CD14-positive monocyte (primary cell): ENCODE data around the gene PSG5. TPM values are rescaled to one million over a fixed set of nuclear protein-coding genes. Genes with fewer than 3 reads are reported as not detected.
"Not testable (repeated sequence)": the region's sequence is repeated elsewhere in the genome, so short reads cannot be mapped to it uniquely, and the experiment has no call there.

ENCODE experiments used
- DNase-seq, 3 donors: peaks; one replicate each; pipeline ENCODE4 v3.0.0-alpha.2; 2011 to 2022
- H2AFZ ChIP-seq: 2 replicates; pipeline ENCODE4 v1.6.0; 2012; ENCODE audit warnings: mild to moderate bottlenecking, low read depth, low read length, inconsistent platforms; ENCODE audit not compliant: insufficient read depth, poor library complexity, severe bottlenecking
- H3K27ac ChIP-seq, 2 donors: 1 replicate in 1 of 2; 2 replicates in 1 of 2; pipeline ENCODE4 v1.5.1; 2012 to 2013; ENCODE audit warnings: low read length in 2 of 2, control low read depth in 1 of 2, inconsistent platforms in 1 of 2, low read depth in 1 of 2, mild to moderate bottlenecking in 1 of 2
- H3K27me3 ChIP-seq, 2 donors: one replicate each; pipeline versions ENCODE4 v1.6.0 to v1.6.1; 2011 to 2013; ENCODE audit warnings: low read length in 2 of 2; ENCODE audit not compliant: control insufficient read depth in 2 of 2, insufficient read depth in 2 of 2
- H3K36me3 ChIP-seq, 2 donors: replicated peaks in 1 of 2; 1 replicate in 1 of 2; 2 replicates in 1 of 2; pipeline versions ENCODE4 v1.5.1 to v1.6.1; 2012 to 2013; ENCODE audit warnings: low read length in 2 of 2, control low read depth in 1 of 2, inconsistent platforms in 1 of 2, mild to moderate bottlenecking in 1 of 2; ENCODE audit not compliant: insufficient read depth in 2 of 2, control insufficient read depth in 1 of 2
- H3K4me1 ChIP-seq, 2 donors: 1 replicate in 1 of 2; 2 replicates in 1 of 2; pipeline versions ENCODE4 v1.5.1 to v1.6.1; 2012 to 2013; ENCODE audit warnings: low read length in 2 of 2, control low read depth in 1 of 2, inconsistent platforms in 1 of 2, mild to moderate bottlenecking in 1 of 2, moderate library complexity in 1 of 2; ENCODE audit not compliant: insufficient read depth in 2 of 2, control insufficient read depth in 1 of 2
- H3K4me2 ChIP-seq: replicated peaks from 2 replicates; pipeline ENCODE3; 2012; ENCODE audit warnings: low read length, moderate library complexity, mild to moderate bottlenecking; ENCODE audit not compliant: poor library complexity, severe bottlenecking; ENCODE audit errors: extremely low read depth
- H3K4me3 ChIP-seq, 3 experiments: fragments of 200-600 bp in 1 of 3; sonication (generic) in 1 of 3; replicated peaks in 1 of 3; 1 replicate in 2 of 3; 2 replicates in 1 of 3; pipeline ENCODE4 v1.5.1; 2011 to 2013; ENCODE audit warnings: low read length in 3 of 3, mild to moderate bottlenecking in 3 of 3, control low read depth in 2 of 3, low read depth in 2 of 3, inconsistent platforms in 1 of 3, moderate library complexity in 1 of 3
- H3K79me2 ChIP-seq: 2 replicates; pipeline ENCODE4 v1.6.0; 2012; ENCODE audit warnings: mild to moderate bottlenecking, control low read depth, inconsistent platforms, low read length, moderate library complexity; ENCODE audit not compliant: insufficient read depth
- H3K9ac ChIP-seq: 2 replicates; pipeline ENCODE4 v1.6.0; 2017; ENCODE audit warnings: low read length, mild to moderate bottlenecking; ENCODE audit not compliant: insufficient read depth, poor library complexity, severe bottlenecking
- H3K9me3 ChIP-seq, 2 donors: replicated peaks in 1 of 2; 1 replicate in 1 of 2; 2 replicates in 1 of 2; pipeline versions ENCODE4 v1.5.1 to v1.6.1; 2012 to 2013; ENCODE audit warnings: low read length in 2 of 2, control low read depth in 1 of 2; ENCODE audit not compliant: control insufficient read depth in 1 of 2, insufficient read depth in 1 of 2
- H4K20me1 ChIP-seq: 2 replicates; pipeline ENCODE4 v1.6.0; 2012; ENCODE audit warnings: mild to moderate bottlenecking, low read length, control low read depth, moderate library complexity; ENCODE audit not compliant: insufficient read depth
- H3K27ac Mint-ChIP-seq, 7 donors: one replicate each; pipeline ENCODE4 v1.8.0; 2020; ENCODE audit warnings: mild to moderate bottlenecking in 7 of 7, mixed read lengths in 7 of 7, moderate library complexity in 6 of 7, inconsistent platforms in 2 of 7
- H3K27me3 Mint-ChIP-seq, 3 donors: one replicate each; pipeline ENCODE4 v1.8.0; 2021 to 2022; ENCODE audit warnings: low read depth in 3 of 3, mild to moderate bottlenecking in 3 of 3, mixed read lengths in 3 of 3, moderate library complexity in 3 of 3, inconsistent platforms in 1 of 3
- H3K36me3 Mint-ChIP-seq, 2 donors: one replicate each; pipeline ENCODE4 v1.8.0; 2020; ENCODE audit warnings: mixed read lengths in 2 of 2, inconsistent platforms in 1 of 2, mild to moderate bottlenecking in 1 of 2
- H3K4me1 Mint-ChIP-seq: one replicate; pipeline ENCODE4 v1.8.0; 2020; ENCODE audit warnings: mild to moderate bottlenecking, mixed read lengths
- H3K4me3 Mint-ChIP-seq, 2 donors: one replicate each; pipeline ENCODE4 v1.8.0; 2020; ENCODE audit warnings: mild to moderate bottlenecking in 2 of 2, mixed read lengths in 2 of 2, moderate library complexity in 1 of 2
- H3K9me3 Mint-ChIP-seq, 7 donors: one replicate each; pipeline ENCODE4 v1.8.0; 2020 to 2022; ENCODE audit warnings: mixed read lengths in 7 of 7, mild to moderate bottlenecking in 6 of 7, moderate library complexity in 6 of 7, inconsistent platforms in 2 of 7
- whole genome bisulfite sequencing: methylation state at CpG from one replicate; pipeline ENCODE4 v1.1.5; 2013; ENCODE audit warnings: missing lambda C conversion rate; ENCODE audit not compliant: insufficient coverage; 5-methylcytosine and 5-hydroxymethylcytosine counted together
- intact Hi-C, 2 donors: fragments of 100-400 bp; cut with micrococcal nuclease; formaldehyde crosslinking; loops; one replicate each; pipeline versions ENCODE4 v1.15.0 to v1.15.1; 2023
- polyA plus RNA-seq, 3 donors: library from polyadenylated mRNA; depleted of rRNA in 1 of 3; unstranded in 2 of 3; stranded (reverse) in 1 of 3; fragments of 300-500 nt in 2 of 3; fragments of >200 nt in 1 of 3; fragmentation: Illumina TruSeq in 2 of 3; gene quantifications; 1 replicate in 2 of 3; 2 replicates in 1 of 3; pipeline ENCODE4 v1.2.3, GENCODE V29; 2012 to 2021

The PSG5 gene
- polyA plus RNA-seq, 3 donors = not detected

DNA sequence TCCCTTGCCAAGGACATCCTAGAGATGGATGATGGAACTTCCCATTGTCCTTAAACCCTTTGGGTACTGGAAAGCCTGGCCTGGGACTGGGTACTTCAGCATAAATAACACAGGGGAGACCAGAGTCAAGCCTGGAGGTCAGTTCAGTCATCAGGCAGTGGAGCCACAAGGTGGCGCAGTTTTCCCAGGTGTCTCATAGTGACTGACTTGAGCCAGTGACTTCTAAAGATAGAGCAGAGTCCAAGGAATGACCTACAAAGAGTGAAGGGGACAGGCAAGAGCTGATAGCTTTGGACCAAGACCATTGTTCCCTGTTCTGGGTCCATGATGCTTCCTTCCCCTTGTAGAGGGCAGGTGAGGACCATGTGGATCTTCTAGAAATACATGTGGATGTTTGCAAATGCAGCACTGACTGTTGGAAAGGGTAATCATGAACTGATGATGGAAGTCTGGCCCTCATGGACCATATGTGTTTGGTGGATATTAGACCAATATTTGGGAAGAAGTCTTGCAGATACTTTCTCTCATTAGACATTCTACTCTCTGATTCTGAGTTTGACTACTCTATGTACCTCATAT is 6.7 kb downstream of the PSG5 start:
- WGBS = 20% methylated on average over 1 of the region's 1 CpG
- H3K27me3 Mint-ChIP-seq, H3K4me1 Mint-ChIP-seq, H3K36me3 ChIP-seq, H3K36me3 Mint-ChIP-seq, H3K27ac ChIP-seq, intact Hi-C loops, H3K79me2 ChIP-seq, H3K9me3 ChIP-seq, H3K9me3 Mint-ChIP-seq, H3K4me2 ChIP-seq, H3K4me1 ChIP-seq, H3K27ac Mint-ChIP-seq, H2AFZ ChIP-seq, H3K4me3 ChIP-seq, H3K9ac ChIP-seq, DNase-seq, H3K27me3 ChIP-seq, H3K4me3 Mint-ChIP-seq, H4K20me1 ChIP-seq: not testable (repeated sequence)

DNA sequence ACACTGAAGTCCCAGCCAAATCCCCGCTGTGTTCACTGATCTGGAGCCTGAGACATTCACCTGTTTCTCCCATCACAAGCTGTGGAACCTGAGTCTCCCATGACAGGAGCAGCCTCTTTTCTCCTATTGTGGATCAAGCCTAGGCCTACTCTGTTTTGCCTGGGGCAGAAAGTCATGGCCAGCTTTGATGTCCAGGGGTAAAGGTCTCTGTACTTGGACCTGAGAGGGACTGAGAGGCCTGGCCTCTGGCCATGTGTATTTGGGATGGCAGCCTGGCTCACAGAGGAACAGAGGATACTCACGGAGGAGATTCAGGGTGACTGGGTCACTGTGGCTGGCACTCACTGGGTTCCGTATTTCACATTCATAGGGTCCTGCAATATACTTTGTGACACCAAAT is 7.8 kb downstream of the PSG5 start:
- H3K27me3 Mint-ChIP-seq, DNase-seq, H3K27ac Mint-ChIP-seq: not testable (repeated sequence)

DNA sequence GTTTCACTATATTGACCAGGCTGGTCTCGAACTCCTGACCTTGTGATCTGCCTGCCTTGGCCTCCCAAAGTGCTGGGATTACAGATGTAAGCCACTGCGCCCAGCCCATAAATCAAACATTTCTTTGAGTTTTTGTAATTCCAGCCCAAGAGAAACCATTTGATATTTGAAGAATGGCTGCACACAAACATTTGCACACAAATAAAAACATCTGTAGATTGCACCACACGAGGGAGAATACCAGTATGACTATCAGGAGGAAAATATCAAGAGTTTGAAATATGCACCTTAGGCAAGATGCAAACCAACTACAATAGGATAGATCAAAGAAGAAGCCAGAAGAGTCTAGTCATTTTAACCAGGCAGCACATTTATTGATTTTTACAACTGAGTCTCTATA is 20.4 kb downstream of the PSG5 start:
- intact Hi-C loops, H3K4me3 Mint-ChIP-seq, H2AFZ ChIP-seq: not testable (repeated sequence)

More for the DNA sequence above, 7.8 kb downstream of the PSG5 start:
- H3K9me3 Mint-ChIP-seq, H3K4me2 ChIP-seq, H3K9me3 ChIP-seq, intact Hi-C loops, H3K4me1 Mint-ChIP-seq, H3K4me1 ChIP-seq, H3K36me3 ChIP-seq, H3K4me3 Mint-ChIP-seq, H3K36me3 Mint-ChIP-seq, H3K9ac ChIP-seq, H3K27ac ChIP-seq, H2AFZ ChIP-seq, H3K79me2 ChIP-seq, H3K4me3 ChIP-seq, H3K27me3 ChIP-seq, H4K20me1 ChIP-seq: not testable (repeated sequence)
- WGBS = no CpG with 5 or more reads among the region's 3 CpGs

DNA sequence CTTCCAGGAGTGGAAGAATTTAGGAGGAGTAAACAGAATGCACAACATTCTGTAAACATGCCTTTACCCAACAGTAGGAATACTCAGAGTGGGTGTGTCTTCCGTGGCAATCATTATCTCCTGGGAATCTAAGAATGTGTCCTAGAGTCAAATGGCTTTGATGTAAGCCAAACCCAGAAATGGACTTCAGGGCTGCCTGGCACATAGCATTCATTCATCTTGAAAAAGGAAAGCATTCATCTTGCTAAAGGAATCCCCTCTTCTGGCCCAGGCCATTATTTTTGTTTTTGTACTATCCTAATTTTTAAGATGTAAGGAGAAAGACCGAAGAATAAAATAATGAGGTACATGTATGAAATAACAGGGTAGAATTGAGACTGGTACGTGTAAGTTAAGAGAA is 23.2 kb downstream of the PSG5 start:
- intact Hi-C loops, H3K27me3 Mint-ChIP-seq, H3K9me3 ChIP-seq, DNase-seq, H4K20me1 ChIP-seq, H3K9me3 Mint-ChIP-seq, H2AFZ ChIP-seq, H3K4me1 Mint-ChIP-seq, H3K27ac ChIP-seq, H3K36me3 ChIP-seq, H3K9ac ChIP-seq, H3K27me3 ChIP-seq, H3K4me2 ChIP-seq, H3K27ac Mint-ChIP-seq, H3K4me3 ChIP-seq, H3K4me1 ChIP-seq, H3K4me3 Mint-ChIP-seq, H3K79me2 ChIP-seq, H3K36me3 Mint-ChIP-seq: not testable (repeated sequence)
- no CpG with 5 or more reads among the region's 3 CpGs for WGBS

More for the DNA sequence above, 20.4 kb downstream of the PSG5 start:
- not testable (repeated sequence) for H3K27me3 ChIP-seq, DNase-seq, H3K4me3 ChIP-seq, H3K4me1 Mint-ChIP-seq, H3K9me3 Mint-ChIP-seq, H3K36me3 Mint-ChIP-seq, H3K27ac Mint-ChIP-seq, H3K36me3 ChIP-seq, H3K4me2 ChIP-seq, H4K20me1 ChIP-seq, H3K4me1 ChIP-seq, H3K27me3 Mint-ChIP-seq, H3K9ac ChIP-seq, H3K79me2 ChIP-seq, H3K9me3 ChIP-seq, H3K27ac ChIP-seq
- WGBS = no CpG with 5 or more reads among the region's 3 CpGs
